Ishikawa (cell line): Measurements from ENCODE around the gene ZAR1L.

Experiments
- CEBPB ChIP-seq: IDR thresholded peaks from 2 replicates; pipeline ENCODE4 v1.6.1; 2012
- CREB1 ChIP-seq: IDR thresholded peaks from 2 replicates; pipeline ENCODE4 v1.6.1; 2012; ENCODE audit warnings: low read depth
- EP300 ChIP-seq: IDR thresholded peaks from 2 replicates; pipeline ENCODE4 v1.6.1; 2012; ENCODE audit warnings: borderline replicate concordance
- TAF1 ChIP-seq: IDR thresholded peaks from 2 replicates; pipeline ENCODE4 v1.6.1; 2012; ENCODE audit warnings: low read depth, mild to moderate bottlenecking
- TCF12 ChIP-seq: IDR thresholded peaks from 2 replicates; pipeline ENCODE4 v1.6.1; 2012; ENCODE audit warnings: low read depth
- TEAD4 ChIP-seq: IDR thresholded peaks from 2 replicates; pipeline ENCODE4 v1.6.1; 2012
- USF1 ChIP-seq: IDR thresholded peaks from 2 replicates; pipeline ENCODE4 v1.6.1; 2012
- YY1 ChIP-seq: IDR thresholded peaks from 2 replicates; pipeline ENCODE4 v1.6.1; 2012; ENCODE audit warnings: low read depth

GRCh38 chr13:32264407-32264806 lies 50.8 kb downstream of the ZAR1L start:
- no peak for TF ChIP-seq YY1
- no peak for TF ChIP-seq CEBPB
- TF ChIP-seq TCF12: no peak
- no peak for TF ChIP-seq USF1
- no peak for TF ChIP-seq TEAD4
- TF ChIP-seq TAF1: no peak
- TF ChIP-seq CREB1: no peak
- no peak for TF ChIP-seq EP300
